ENCODE data around the gene MLPH. TPM values are rescaled to one million over a fixed set of nuclear protein-coding genes. Genes with fewer than 3 reads are reported as not detected.

The MLPH gene
- total and polyA plus RNA-seq, 2 experiments from 2014 or later: 8.1 to 10.8 TPM

DNA sequence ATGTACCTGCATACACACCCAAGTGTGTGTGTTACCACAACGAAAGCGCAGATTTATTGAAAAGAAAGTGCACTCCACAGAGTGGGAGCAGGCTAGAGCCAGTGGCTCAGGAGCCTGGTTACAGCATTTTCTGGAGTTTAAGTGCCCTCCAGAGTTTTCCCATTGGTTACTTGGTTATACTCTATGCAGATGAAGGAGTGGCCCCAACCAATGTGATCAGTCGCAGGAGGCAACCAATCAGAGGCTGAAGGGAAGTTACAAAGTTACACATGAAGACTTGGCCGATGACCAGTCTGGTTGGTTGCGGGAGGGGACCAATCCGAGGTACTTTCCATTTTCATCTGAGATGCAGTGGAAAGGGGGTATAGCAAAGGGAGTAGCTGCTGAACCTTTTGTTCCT lies 65.9 kb downstream of the MLPH start:
- Histone ChIP-seq H2AFZ (no peak overlapping the region), H3K9me2 (ENCODE audit: insufficient read depth) (no peaks in the 10 kb centered on the region), H3K9ac (no peak overlapping the region), H3K4me1 (ENCODE audit: insufficient read depth) (no peaks in the 10 kb centered on the region), H3K9me3 (ENCODE audit: low read depth) (no peaks in the 10 kb centered on the region), H3K79me2 (ENCODE audit: insufficient read depth) (no peaks in the 10 kb centered on the region), H3F3A (ENCODE audit: insufficient read depth) (no peaks in the 10 kb centered on the region), H3K4me3 (no peak overlapping the region), H3K27me3 (replicated peaks; ENCODE audit: insufficient read depth) (no peaks in the 10 kb centered on the region), H3K4me2 (ENCODE audit: unreplicated experiment) (no peak overlapping the region), H3K36me3 (ENCODE audit: low read depth) (peaks cover 5% of the 10 kb centered on the region; the same call in 1 of the 2 replicates), H4K20me1 (ENCODE audit: insufficient read depth) (no peaks in the 10 kb centered on the region), H3K27ac (no peak overlapping the region)
- DNase-seq: no peak
- TF ChIP-seq EZH2phosphoT487 (IDR thresholded peaks at IDR 0.05; ENCODE audit: insufficient read depth, low read depth) (no peak), EZH2 (IDR thresholded peaks at IDR 0.05; ENCODE audit: insufficient read depth, poor library complexity, severe bottlenecking) (no peak)
- whole genome bisulfite sequencing, 2 experiments (ENCODE audit: low coverage in 1 of 2, low lambda C conversion rate in 2 of 2, missing lambda C conversion rate in 2 of 2): 82% methylated on average over 6 of the region's 6 CpGs
- in situ Hi-C loops (cut with MboI): loop anchor here (25.0 kb wide), 1 partner anchor 391 kb away; no protein-coding TSS in a partner anchor

DNA sequence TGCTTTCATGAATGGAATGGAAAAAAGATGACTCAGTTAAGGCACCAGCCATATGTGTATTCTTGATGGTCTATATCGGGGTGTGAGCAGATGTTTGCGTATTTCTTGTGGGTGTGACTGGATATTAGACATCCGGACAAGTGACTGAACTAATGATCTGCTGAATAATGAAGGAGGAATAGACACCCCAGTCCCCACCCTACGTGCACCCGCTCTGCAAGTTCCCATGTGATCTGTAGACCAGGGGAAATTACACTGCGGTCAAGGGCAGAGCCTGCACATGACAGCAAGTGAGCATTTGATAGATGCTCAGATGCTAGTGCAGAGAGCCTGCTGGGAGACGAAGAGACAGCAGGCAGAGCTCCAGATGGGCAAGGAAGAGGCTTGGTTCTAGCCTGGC lies 66.9 kb downstream of the MLPH start:
- no peaks in the 10 kb centered on the region for H4K20me1 ChIP-seq (ENCODE audit: insufficient read depth)
- H3F3A ChIP-seq (ENCODE audit: insufficient read depth): no peaks in the 10 kb centered on the region
- H3K9me3 ChIP-seq (ENCODE audit: low read depth): no peaks in the 10 kb centered on the region
- in situ Hi-C loops (cut with MboI): loop anchor here (25.0 kb wide), 1 partner anchor 392 kb away; no protein-coding TSS in a partner anchor
- peaks cover 5% of the 10 kb centered on the region; the same call in 1 of the 2 replicates for H3K36me3 ChIP-seq (ENCODE audit: low read depth)
- no peak overlapping the region for H3K9ac ChIP-seq
- no peaks in the 10 kb centered on the region for H3K4me1 ChIP-seq (ENCODE audit: insufficient read depth)
- H3K27me3 ChIP-seq (replicated peaks; ENCODE audit: insufficient read depth): no peaks in the 10 kb centered on the region
- no peak overlapping the region for H2AFZ ChIP-seq
- no peak overlapping the region for H3K4me2 ChIP-seq (ENCODE audit: unreplicated experiment)
- no peak for DNase-seq
- no peak for TF ChIP-seq EZH2phosphoT487 (IDR thresholded peaks at IDR 0.05; ENCODE audit: insufficient read depth, low read depth)
- no peak for TF ChIP-seq EZH2 (IDR thresholded peaks at IDR 0.05; ENCODE audit: insufficient read depth, poor library complexity, severe bottlenecking)
- no peaks in the 10 kb centered on the region for H3K9me2 ChIP-seq (ENCODE audit: insufficient read depth)
- WGBS, 2 experiments (ENCODE audit: low coverage in 1 of 2, low lambda C conversion rate in 2 of 2, missing lambda C conversion rate in 2 of 2): 77 to 78% methylated on average over 7 of the region's 7 CpGs
- no peak overlapping the region for H3K27ac ChIP-seq
- H3K4me3 ChIP-seq: no peak overlapping the region
- H3K79me2 ChIP-seq (ENCODE audit: insufficient read depth): no peaks in the 10 kb centered on the region

DNA sequence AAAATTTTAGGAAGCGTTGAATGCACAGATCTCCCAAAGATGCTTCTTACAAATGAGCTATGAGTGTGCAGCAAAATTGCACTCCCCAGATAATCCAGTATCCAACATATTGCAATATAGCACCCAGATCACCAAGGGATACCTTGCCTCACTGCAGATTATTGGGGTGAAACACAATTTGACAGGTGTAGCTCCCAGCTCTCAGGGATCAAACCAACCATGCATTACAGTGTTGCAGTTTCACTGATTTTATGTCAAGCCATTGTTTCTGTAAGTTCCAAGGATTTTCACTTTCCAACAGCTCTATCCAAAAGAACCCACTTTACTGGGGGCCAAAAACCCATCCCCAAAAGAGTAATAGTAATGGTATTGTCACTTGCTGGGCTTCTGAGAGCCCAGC lies 68.5 kb downstream of the MLPH start:
- in situ Hi-C loops (cut with MboI): loop anchor here (25.0 kb wide), 1 partner anchor 393 kb away; no protein-coding TSS in a partner anchor
- no peak for DNase-seq

DNA sequence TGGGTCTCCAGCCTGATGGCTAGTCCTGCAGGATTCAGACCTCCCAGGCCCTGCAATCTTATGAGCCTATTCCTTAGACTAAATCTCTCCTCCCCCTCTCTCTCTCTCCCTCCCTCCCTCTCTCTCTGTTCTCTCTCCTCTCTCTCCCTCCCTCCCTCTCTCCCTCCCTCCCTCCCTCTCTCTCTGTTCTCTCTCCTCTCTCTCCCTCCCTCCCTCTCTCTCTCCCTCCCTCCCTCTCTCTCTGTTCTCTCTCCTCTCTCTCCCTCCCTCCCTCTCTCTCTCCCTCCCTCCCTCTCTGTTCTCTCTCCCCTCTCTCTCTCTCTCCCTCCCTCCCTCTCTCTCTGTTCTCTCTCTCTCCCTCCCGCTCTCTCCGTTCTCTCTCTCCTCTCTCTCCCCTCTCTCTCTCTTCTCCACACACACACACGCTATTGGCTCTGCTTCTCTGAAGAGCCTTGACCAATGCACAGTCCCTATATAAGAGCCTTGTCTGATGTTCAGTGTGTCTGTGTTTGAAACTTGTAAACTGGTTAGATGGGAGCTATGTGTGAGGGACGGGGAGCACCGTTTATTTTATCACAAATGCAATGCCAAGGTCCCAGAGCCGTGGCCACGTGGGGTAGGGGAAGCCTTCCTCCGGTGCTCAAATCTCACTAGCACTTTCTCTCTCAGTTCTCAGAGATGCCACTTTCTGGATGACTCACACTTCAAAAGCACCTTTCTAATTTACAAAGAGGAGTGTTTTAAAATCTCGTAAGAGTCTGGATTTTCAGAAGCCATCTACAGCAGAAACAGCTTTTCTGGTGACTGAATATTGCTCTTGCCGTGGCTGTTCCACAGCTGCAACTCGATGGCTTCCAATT lies 70.0 kb downstream of the MLPH start:
- no peaks in the 10 kb centered on the region for H3K4me1 ChIP-seq (ENCODE audit: insufficient read depth)
- H3K79me2 ChIP-seq (ENCODE audit: insufficient read depth): no peaks in the 10 kb centered on the region
- no peaks in the 10 kb centered on the region for H3K9me2 ChIP-seq (ENCODE audit: insufficient read depth)
- in situ Hi-C loops (cut with MboI): loop anchor here (25.0 kb wide), 1 partner anchor 395 kb away; no protein-coding TSS in a partner anchor
- 63 to 64% methylated on average over 11 of the region's 11 CpGs for WGBS, 2 experiments (ENCODE audit: low coverage in 1 of 2, low lambda C conversion rate in 2 of 2, missing lambda C conversion rate in 2 of 2)
- no peaks in the 10 kb centered on the region for H4K20me1 ChIP-seq (ENCODE audit: insufficient read depth)
- no peak for TF ChIP-seq EZH2phosphoT487 (IDR thresholded peaks at IDR 0.05; ENCODE audit: insufficient read depth, low read depth)
- TF ChIP-seq EZH2 (IDR thresholded peaks at IDR 0.05; ENCODE audit: insufficient read depth, poor library complexity, severe bottlenecking): no peak
- H3K27ac ChIP-seq: no peak overlapping the region
- H2AFZ ChIP-seq: no peak overlapping the region
- H3K4me2 ChIP-seq (ENCODE audit: unreplicated experiment): no peak overlapping the region
- H3K27me3 ChIP-seq (replicated peaks; ENCODE audit: insufficient read depth): no peaks in the 10 kb centered on the region
- H3K9ac ChIP-seq: no peak overlapping the region
- no peak for DNase-seq
- no peaks in the 10 kb centered on the region for H3F3A ChIP-seq (ENCODE audit: insufficient read depth)
- H3K4me3 ChIP-seq: no peak overlapping the region
- peaks cover 5% of the 10 kb centered on the region; the same call in 1 of the 2 replicates for H3K36me3 ChIP-seq (ENCODE audit: low read depth)
- no peaks in the 10 kb centered on the region for H3K9me3 ChIP-seq (ENCODE audit: low read depth)

More for the DNA sequence above, 68.5 kb downstream of the MLPH start:
- Histone ChIP-seq H3K9me2 (ENCODE audit: insufficient read depth) (no peaks in the 10 kb centered on the region), H3K4me1 (ENCODE audit: insufficient read depth) (no peaks in the 10 kb centered on the region), H3K4me3 (no peak overlapping the region), H3K36me3 (ENCODE audit: low read depth) (peaks cover 5% of the 10 kb centered on the region; the same call in 1 of the 2 replicates), H3K9me3 (ENCODE audit: low read depth) (no peaks in the 10 kb centered on the region), H2AFZ (no peak overlapping the region), H3K27ac (no peak overlapping the region), H3K9ac (no peak overlapping the region), H3K27me3 (replicated peaks; ENCODE audit: insufficient read depth) (no peaks in the 10 kb centered on the region), H4K20me1 (ENCODE audit: insufficient read depth) (no peaks in the 10 kb centered on the region), H3K79me2 (ENCODE audit: insufficient read depth) (no peaks in the 10 kb centered on the region), H3F3A (ENCODE audit: insufficient read depth) (no peaks in the 10 kb centered on the region), H3K4me2 (ENCODE audit: unreplicated experiment) (no peak overlapping the region)
- WGBS, 2 experiments (ENCODE audit: low coverage in 1 of 2, low lambda C conversion rate in 2 of 2, missing lambda C conversion rate in 2 of 2): 81 to 86% methylated on average over 1 of the region's 1 CpG
- TF ChIP-seq EZH2phosphoT487 (IDR thresholded peaks at IDR 0.05; ENCODE audit: insufficient read depth, low read depth) (no peak), EZH2 (IDR thresholded peaks at IDR 0.05; ENCODE audit: insufficient read depth, poor library complexity, severe bottlenecking) (no peak)

Measured in GM23248 (cell line).